HL-60 (cell line): ENCODE measurements around the gene ATF7IP.
"Not testable (repeated sequence)": the region's sequence is repeated elsewhere in the genome, so short reads cannot be mapped to it uniquely, and the experiment has no call there.

Experiments
- DNase-seq, 2 experiments: peaks; one replicate each; pipeline ENCODE4 v3.0.0-alpha.2; 2010 to 2020; ENCODE audit warnings: low read depth in 1 of 2, low spot score in 1 of 2
- H3K27ac ChIP-seq: fragments of 250-450 bp; sonication (Bioruptor Pico); replicated peaks from 2 replicates; pipeline ENCODE4 v1.5.1; 2020; ENCODE audit warnings: mild to moderate bottlenecking, moderate library complexity
- H3K27me3 ChIP-seq: fragments of 250-450 bp; sonication (Bioruptor Pico); 2 replicates; pipeline ENCODE4 v1.5.1; 2021; ENCODE audit warnings: mild to moderate bottlenecking, moderate library complexity; ENCODE audit not compliant: insufficient read depth, poor library complexity, severe bottlenecking
- H3K4me3 ChIP-seq: replicated peaks from 2 replicates; pipeline ENCODE4 v1.5.1; 2011; ENCODE audit warnings: mild to moderate bottlenecking, control low read depth, low read length; ENCODE audit not compliant: insufficient read depth
- CTCF ChIP-seq: IDR thresholded peaks from one replicate; pipeline ENCODE4 v1.5.1; 2011; ENCODE audit warnings: low read length, control low read depth, inconsistent platforms; ENCODE audit not compliant: insufficient read depth
- GABPA ChIP-seq: IDR thresholded peaks from 2 replicates; pipeline ENCODE4 v1.6.1; 2012; ENCODE audit warnings: low read depth
- POLR2AphosphoS5 ChIP-seq: IDR thresholded peaks from 2 replicates; pipeline ENCODE4 v1.6.1; 2012; ENCODE audit warnings: low read depth
- REST ChIP-seq: IDR thresholded peaks from 2 replicates; pipeline ENCODE4 v1.6.1; 2012; ENCODE audit warnings: low read depth; ENCODE audit not compliant: insufficient replicate concordance
- SPI1 ChIP-seq: IDR thresholded peaks from 2 replicates; pipeline ENCODE4 v1.6.1; 2012; ENCODE audit warnings: low read depth, mild to moderate bottlenecking, borderline replicate concordance

Gene ATF7IP

GRCh38 chr12:14332482-14332881 lies 33.0 kb upstream of the ATF7IP start:
- H3K4me3 ChIP-seq, result no peak overlapping the region
- DNase-seq, result no peak
- TF ChIP-seq CTCF, result no peak
- TF ChIP-seq REST, result no peak
- no peak for TF ChIP-seq SPI1
- TF ChIP-seq GABPA, result no peak
- no peak for TF ChIP-seq POLR2AphosphoS5
- no peaks in the 10 kb centered on the region for H3K27me3 ChIP-seq
- H3K27ac ChIP-seq, result no peak overlapping the region

GRCh38 chr12:14340371-14340770 lies 25.1 kb upstream of the ATF7IP start:
- TF ChIP-seq SPI1, result no peak
- TF ChIP-seq POLR2AphosphoS5, result no peak
- TF ChIP-seq CTCF, result no peak
- TF ChIP-seq REST, result no peak
- TF ChIP-seq GABPA, result no peak
- H3K27me3 ChIP-seq, result no peaks in the 10 kb centered on the region
- H3K27ac ChIP-seq, result no peak overlapping the region
- no peak overlapping the region for H3K4me3 ChIP-seq
- DNase-seq, result no peak

- not testable (repeated sequence) for H3K27ac ChIP-seq, DNase-seq, H3K27me3 ChIP-seq, H3K4me3 ChIP-seq
Measured at GRCh38 chr12:14351524-14351923, 14.0 kb upstream of the ATF7IP start.

GRCh38 chr12:14352066-14352465 lies 13.4 kb upstream of the ATF7IP start:
- H3K27me3 ChIP-seq, H3K27ac ChIP-seq, H3K4me3 ChIP-seq, DNase-seq: not testable (repeated sequence)

- not testable (repeated sequence) for DNase-seq, H3K27me3 ChIP-seq, H3K27ac ChIP-seq, H3K4me3 ChIP-seq
Measured at GRCh38 chr12:14354665-14355064, 10.8 kb upstream of the ATF7IP start.

- no peak for DNase-seq
- Histone ChIP-seq H3K27me3 (no peaks in the 10 kb centered on the region), H3K4me3 (no peak overlapping the region), H3K27ac (no peak overlapping the region)
- no peak for TF ChIP-seq GABPA
- TF ChIP-seq POLR2AphosphoS5, result no peak
- TF ChIP-seq REST, result no peak
- TF ChIP-seq SPI1, result no peak
- TF ChIP-seq CTCF, result no peak
Measured at GRCh38 chr12:14356147-14356546, 9.3 kb upstream of the ATF7IP start.
